Fibroblast of skin of back (primary cell): Measurements from ENCODE around the gene TTC32.

Experiments used
- DNase-seq: peaks from one replicate; pipeline ENCODE4 v3.0.0-alpha.2; 2013

The TTC32 gene

GRCh38 chr2:19850056-19851050, 51.4 kb downstream of the TTC32 start:
- no peak for DNase-seq

GRCh38 chr2:19848952-19849351, 52.8 kb downstream of the TTC32 start:
- DNase-seq: no peak

- no peak for DNase-seq
Measured at GRCh38 chr2:19848029-19848750, 53.6 kb downstream of the TTC32 start.

- no peak for DNase-seq
Measured at GRCh38 chr2:19847486-19847885, 54.3 kb downstream of the TTC32 start.
